ENCODE measurements around the gene CALN1.

CALN1 gene

DNA sequence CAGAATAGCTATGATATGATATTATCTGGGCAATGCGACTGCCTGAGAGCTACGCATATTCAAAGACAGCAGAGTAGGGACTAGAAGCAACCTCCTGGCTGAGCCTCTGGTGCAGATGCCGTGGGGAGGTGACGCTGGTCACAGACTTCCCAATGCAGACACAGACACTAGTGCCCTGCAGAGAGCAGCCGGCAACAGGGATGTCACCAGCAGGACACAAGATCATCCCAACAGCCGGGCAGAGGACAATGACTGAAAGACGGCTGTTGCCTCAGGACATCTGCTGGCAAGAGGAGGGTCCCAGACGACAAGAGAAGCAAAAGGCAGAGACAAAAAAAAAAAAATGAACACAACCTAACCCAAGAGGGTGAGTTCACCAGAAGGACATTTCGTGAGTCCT, 104.6 kb downstream of the CALN1 start:
- H3K27me3 ChIP-seq (ENCODE audit: control insufficient read depth, insufficient read depth, low read length) = no peaks in the 10 kb centered on the region
- H3K4me3 ChIP-seq (ENCODE audit: low read length) = no peak overlapping the region
- H3K36me3 ChIP-seq (ENCODE audit: control insufficient read depth, insufficient read depth, low read length) = no peaks in the 10 kb centered on the region
- no CpG with 5 or more reads among the region's 9 CpGs for WGBS (ENCODE audit: insufficient coverage, insufficient read length)
- no peak for DNase-seq (ENCODE audit: low read depth, low spot score)
- H3K4me1 ChIP-seq (ENCODE audit: control insufficient read depth, insufficient read depth, low read length) = 0 out of 2 replicates have a peak, but pooled peaks cover 1% of the 10 kb centered on the region
- H3K9me3 ChIP-seq (ENCODE audit: control insufficient read depth, insufficient read depth, low read length) = no peaks in the 10 kb centered on the region
- no peak overlapping the region for H3K27ac ChIP-seq (ENCODE audit: low read length)

DNA sequence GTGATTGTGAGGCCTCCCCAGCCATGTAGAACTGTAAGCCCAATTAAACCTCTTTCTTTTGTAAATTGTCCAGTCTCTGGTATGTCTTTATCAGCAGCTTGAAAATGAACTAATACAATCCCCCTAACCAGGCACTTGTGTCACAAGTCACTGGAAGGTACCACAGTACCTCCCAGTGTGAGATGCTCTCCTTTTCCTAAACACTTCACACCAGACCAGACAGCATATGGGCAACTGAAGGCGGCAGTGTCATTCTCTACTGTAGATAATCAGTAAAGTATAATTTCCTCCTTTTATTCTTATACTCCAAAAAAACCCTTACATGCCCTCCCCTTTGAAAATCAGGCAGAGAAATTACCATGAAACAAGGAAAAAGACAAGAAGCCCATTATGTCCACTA, 113.2 kb downstream of the CALN1 start:
- Histone ChIP-seq H3K4me1 (ENCODE audit: control insufficient read depth, insufficient read depth, low read length) (no peaks in the 10 kb centered on the region), H3K27me3 (ENCODE audit: control insufficient read depth, insufficient read depth, low read length) (no peaks in the 10 kb centered on the region), H3K27ac (ENCODE audit: low read length) (no peak overlapping the region), H3K9me3 (ENCODE audit: control insufficient read depth, insufficient read depth, low read length) (no peaks in the 10 kb centered on the region), H3K4me3 (ENCODE audit: low read length) (no peak overlapping the region), H3K36me3 (ENCODE audit: control insufficient read depth, insufficient read depth, low read length) (no peaks in the 10 kb centered on the region)
- WGBS (ENCODE audit: insufficient coverage, insufficient read length) = no CpG with 5 or more reads among the region's 1 CpG
- no peak for DNase-seq (ENCODE audit: low read depth, low spot score)

DNA sequence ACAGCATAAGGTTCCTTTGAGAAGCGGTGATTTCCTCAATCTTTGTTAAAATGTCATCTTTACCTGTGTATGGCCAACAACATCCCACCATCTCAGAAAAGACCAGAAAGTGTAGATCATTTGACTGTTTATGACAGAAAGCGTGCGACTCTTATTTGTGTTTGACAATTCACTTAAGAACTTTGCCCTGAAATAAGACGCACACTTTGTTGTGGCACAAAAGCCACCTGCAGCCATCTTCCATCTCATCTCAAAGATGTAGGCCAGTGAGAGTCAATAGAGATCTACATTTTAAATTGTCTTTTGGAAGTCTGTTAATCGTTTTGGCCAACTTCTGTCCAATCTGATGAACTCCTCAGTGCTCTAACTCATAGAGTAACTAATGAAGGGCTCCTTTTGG, 114.0 kb downstream of the CALN1 start:
- WGBS (ENCODE audit: insufficient coverage, insufficient read length) = no CpG with 5 or more reads among the region's 5 CpGs
- H3K4me1 ChIP-seq (ENCODE audit: control insufficient read depth, insufficient read depth, low read length) = no peaks in the 10 kb centered on the region
- no peak overlapping the region for H3K4me3 ChIP-seq (ENCODE audit: low read length)
- H3K36me3 ChIP-seq (ENCODE audit: control insufficient read depth, insufficient read depth, low read length) = no peaks in the 10 kb centered on the region
- no peaks in the 10 kb centered on the region for H3K9me3 ChIP-seq (ENCODE audit: control insufficient read depth, insufficient read depth, low read length)
- H3K27ac ChIP-seq (ENCODE audit: low read length) = no peak overlapping the region
- H3K27me3 ChIP-seq (ENCODE audit: control insufficient read depth, insufficient read depth, low read length) = no peaks in the 10 kb centered on the region
- no peak for DNase-seq (ENCODE audit: low read depth, low spot score)

GRCh38 chr7:72297636-72298035, 114.5 kb downstream of the CALN1 start:
- WGBS (ENCODE audit: insufficient coverage, insufficient read length) = no CpG with 5 or more reads among the region's 3 CpGs
- no peak for DNase-seq (ENCODE audit: low read depth, low spot score)
- Histone ChIP-seq H3K36me3 (ENCODE audit: control insufficient read depth, insufficient read depth, low read length) (no peaks in the 10 kb centered on the region), H3K4me1 (ENCODE audit: control insufficient read depth, insufficient read depth, low read length) (no peaks in the 10 kb centered on the region), H3K27me3 (ENCODE audit: control insufficient read depth, insufficient read depth, low read length) (no peaks in the 10 kb centered on the region), H3K9me3 (ENCODE audit: control insufficient read depth, insufficient read depth, low read length) (no peaks in the 10 kb centered on the region), H3K27ac (ENCODE audit: low read length) (no peak overlapping the region), H3K4me3 (ENCODE audit: low read length) (no peak overlapping the region)

- DNase-seq (ENCODE audit: low read depth, low spot score) = no peak
- WGBS (ENCODE audit: insufficient coverage, insufficient read length) = no CpG with 5 or more reads among the region's 3 CpGs
- Histone ChIP-seq H3K4me3 (ENCODE audit: low read length) (no peak overlapping the region), H3K27me3 (ENCODE audit: control insufficient read depth, insufficient read depth, low read length) (no peaks in the 10 kb centered on the region), H3K36me3 (ENCODE audit: control insufficient read depth, insufficient read depth, low read length) (no peaks in the 10 kb centered on the region), H3K9me3 (ENCODE audit: control insufficient read depth, insufficient read depth, low read length) (no peaks in the 10 kb centered on the region), H3K27ac (ENCODE audit: low read length) (no peak overlapping the region), H3K4me1 (ENCODE audit: control insufficient read depth, insufficient read depth, low read length) (no peaks in the 10 kb centered on the region)
Observed at GRCh38 chr7:72292794-72293193, 119.3 kb downstream of the CALN1 start.

DNA sequence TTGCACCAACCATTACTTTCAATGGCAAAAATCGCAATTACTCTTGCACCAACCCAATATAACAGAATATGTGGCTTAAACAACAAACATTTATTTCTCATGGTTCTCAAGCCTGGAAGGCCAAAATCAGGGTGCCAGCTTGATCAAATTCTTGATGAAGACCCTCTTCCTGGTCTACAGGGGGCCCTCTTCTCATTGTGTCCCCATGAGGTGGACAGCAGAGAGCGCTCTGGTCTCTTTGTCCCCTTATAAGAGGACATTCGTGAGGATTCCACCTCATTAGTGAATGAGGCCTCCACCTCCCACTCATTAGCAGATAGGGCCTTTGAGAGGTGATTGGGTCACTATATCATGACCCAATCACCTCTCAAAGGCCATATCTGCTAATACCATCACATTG, 120.0 kb downstream of the CALN1 start:
- Histone ChIP-seq H3K4me1 (ENCODE audit: control insufficient read depth, insufficient read depth, low read length) (no peaks in the 10 kb centered on the region), H3K27ac (ENCODE audit: low read length) (no peak overlapping the region), H3K36me3 (ENCODE audit: control insufficient read depth, insufficient read depth, low read length) (no peaks in the 10 kb centered on the region), H3K27me3 (ENCODE audit: control insufficient read depth, insufficient read depth, low read length) (no peaks in the 10 kb centered on the region), H3K9me3 (ENCODE audit: control insufficient read depth, insufficient read depth, low read length) (no peaks in the 10 kb centered on the region), H3K4me3 (ENCODE audit: low read length) (no peak overlapping the region)
- WGBS (ENCODE audit: insufficient coverage, insufficient read length) = no CpG with 5 or more reads among the region's 3 CpGs
- DNase-seq (ENCODE audit: low read depth, low spot score) = no peak

- no CpG with 5 or more reads among the region's 1 CpG for WGBS (ENCODE audit: insufficient coverage, insufficient read length)
- no peaks in the 10 kb centered on the region for H3K4me1 ChIP-seq (ENCODE audit: control insufficient read depth, insufficient read depth, low read length)
- no peaks in the 10 kb centered on the region; the same call in 1 of the 2 replicates for H3K9me3 ChIP-seq (ENCODE audit: control insufficient read depth, insufficient read depth, low read length)
- H3K4me3 ChIP-seq (ENCODE audit: low read length) = no peak overlapping the region
- no peak overlapping the region for H3K27ac ChIP-seq (ENCODE audit: low read length)
- no peaks in the 10 kb centered on the region for H3K27me3 ChIP-seq (ENCODE audit: control insufficient read depth, insufficient read depth, low read length)
- no peaks in the 10 kb centered on the region for H3K36me3 ChIP-seq (ENCODE audit: control insufficient read depth, insufficient read depth, low read length)
- DNase-seq (ENCODE audit: low read depth, low spot score) = no peak
Observed at GRCh38 chr7:72286519-72286918, 125.6 kb downstream of the CALN1 start.

DNA sequence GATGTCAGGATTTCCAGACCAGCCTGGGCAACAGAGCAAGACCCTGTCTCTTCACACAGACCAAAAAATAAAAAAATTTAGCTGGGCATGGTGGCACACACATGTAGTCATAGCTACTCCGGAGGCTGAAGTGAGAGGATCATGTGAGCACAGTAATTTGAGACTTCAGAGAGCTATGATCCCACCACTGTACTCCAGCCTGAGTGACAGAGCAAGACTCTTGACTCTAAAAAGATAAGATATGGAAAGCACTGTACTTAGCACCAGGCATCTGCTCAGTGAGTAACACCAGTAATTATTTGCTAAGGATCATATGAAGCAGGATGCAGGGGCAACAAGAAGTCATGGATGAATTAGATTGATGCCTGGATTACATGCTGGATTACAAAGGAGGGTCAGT, 128.8 kb downstream of the CALN1 start:
- Histone ChIP-seq H3K9me3 (ENCODE audit: control insufficient read depth, insufficient read depth, low read length) (no peaks in the 10 kb centered on the region; the same call in 1 of the 2 replicates), H3K27me3 (ENCODE audit: control insufficient read depth, insufficient read depth, low read length) (no peaks in the 10 kb centered on the region), H3K4me3 (ENCODE audit: low read length) (no peak overlapping the region), H3K36me3 (ENCODE audit: control insufficient read depth, insufficient read depth, low read length) (no peaks in the 10 kb centered on the region), H3K27ac (ENCODE audit: low read length) (no peak overlapping the region), H3K4me1 (ENCODE audit: control insufficient read depth, insufficient read depth, low read length) (peaks cover 4% of the 10 kb centered on the region; the same call in 1 of the 2 replicates)
- no peak for DNase-seq (ENCODE audit: low read depth, low spot score)
- no CpG with 5 or more reads among the region's 1 CpG for WGBS (ENCODE audit: insufficient coverage, insufficient read length)

- no peak for DNase-seq (ENCODE audit: low read depth, low spot score)
- no peak overlapping the region for H3K27ac ChIP-seq (ENCODE audit: low read length)
Observed at GRCh38 chr7:72281308-72281707, 130.8 kb downstream of the CALN1 start.

DNA sequence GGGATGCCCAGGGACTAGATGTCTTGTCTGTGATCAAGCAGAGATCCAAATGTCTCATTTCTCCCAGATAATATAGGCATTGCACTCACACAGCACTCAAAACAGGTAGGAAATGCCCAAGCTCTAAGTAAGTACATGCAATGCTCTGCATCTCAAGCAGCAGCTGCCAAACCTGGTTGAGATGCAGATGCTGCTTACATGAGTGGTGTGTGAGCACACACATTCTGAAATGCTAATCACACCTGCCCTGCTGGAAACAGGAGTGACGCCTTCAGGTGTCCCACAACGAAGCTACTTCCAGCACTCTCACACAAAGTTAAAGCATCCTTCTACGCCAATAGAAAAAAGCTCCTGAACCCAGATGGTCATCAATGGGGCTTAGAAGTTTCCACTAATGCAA, 132.9 kb downstream of the CALN1 start:
- H3K9me3 ChIP-seq (ENCODE audit: control insufficient read depth, insufficient read depth, low read length) = no peaks in the 10 kb centered on the region; the same call in none of the 2 replicates
- no peaks in the 10 kb centered on the region for H3K36me3 ChIP-seq (ENCODE audit: control insufficient read depth, insufficient read depth, low read length)
- H3K4me1 ChIP-seq (ENCODE audit: control insufficient read depth, insufficient read depth, low read length) = peaks cover 4% of the 10 kb centered on the region; the same call in 1 of the 2 replicates
- no peaks in the 10 kb centered on the region for H3K27me3 ChIP-seq (ENCODE audit: control insufficient read depth, insufficient read depth, low read length)
- WGBS (ENCODE audit: insufficient coverage, insufficient read length) = no CpG with 5 or more reads among the region's 3 CpGs
- DNase-seq (ENCODE audit: low read depth, low spot score) = no peak
- H3K4me3 ChIP-seq (ENCODE audit: low read length) = no peak overlapping the region
- H3K27ac ChIP-seq (ENCODE audit: low read length) = no peak overlapping the region

More at GRCh38 chr7:72281308-72281707, 130.8 kb downstream of the CALN1 start:
- H3K36me3 ChIP-seq (ENCODE audit: control insufficient read depth, insufficient read depth, low read length) = no peaks in the 10 kb centered on the region
- no peak overlapping the region for H3K4me3 ChIP-seq (ENCODE audit: low read length)
- no peaks in the 10 kb centered on the region; the same call in none of the 2 replicates for H3K9me3 ChIP-seq (ENCODE audit: control insufficient read depth, insufficient read depth, low read length)
- no CpG with 5 or more reads among the region's 2 CpGs for WGBS (ENCODE audit: insufficient coverage, insufficient read length)
- H3K4me1 ChIP-seq (ENCODE audit: control insufficient read depth, insufficient read depth, low read length) = peaks cover 4% of the 10 kb centered on the region; the same call in 1 of the 2 replicates
- H3K27me3 ChIP-seq (ENCODE audit: control insufficient read depth, insufficient read depth, low read length) = no peaks in the 10 kb centered on the region

- no peaks in the 10 kb centered on the region for H3K36me3 ChIP-seq (ENCODE audit: control insufficient read depth, insufficient read depth, low read length)
- DNase-seq (ENCODE audit: low read depth, low spot score) = no peak
- H3K4me3 ChIP-seq (ENCODE audit: low read length) = no peak overlapping the region
- H3K4me1 ChIP-seq (ENCODE audit: control insufficient read depth, insufficient read depth, low read length) = peaks cover 4% of the 10 kb centered on the region; the same call in 1 of the 2 replicates
- H3K9me3 ChIP-seq (ENCODE audit: control insufficient read depth, insufficient read depth, low read length) = no peaks in the 10 kb centered on the region; the same call in none of the 2 replicates
- no peaks in the 10 kb centered on the region for H3K27me3 ChIP-seq (ENCODE audit: control insufficient read depth, insufficient read depth, low read length)
- WGBS (ENCODE audit: insufficient coverage, insufficient read length) = no CpG with 5 or more reads among the region's 8 CpGs
- H3K27ac ChIP-seq (ENCODE audit: low read length) = no peak overlapping the region
Observed at GRCh38 chr7:72278550-72278949, 133.6 kb downstream of the CALN1 start.

All from iPS DF 6.9 (cell line).